Coronary artery (tissue), 2 donors: ENCODE measurements around the gene BID.

ENCODE experiments used
- DNase-seq: peaks from one replicate; pipeline ENCODE4 v3.0.0-alpha.2; 2017; ENCODE audit warnings: low spot score
- H3K27ac ChIP-seq, 2 donors: fragments of 200-600 bp; sonication (generic); one replicate each; pipeline ENCODE4 v1.5.1; 2016 to 2019
- H3K4me3 ChIP-seq: fragments of 200-600 bp; sonication (generic); 2 replicates; pipeline ENCODE4 v1.5.1; 2016; ENCODE audit warnings: mild to moderate bottlenecking, moderate library complexity
- CTCF ChIP-seq: fragments of 200-600 bp; sonication (generic); IDR thresholded peaks from one replicate; pipeline ENCODE4 v1.5.1; 2019; ENCODE audit warnings: antibody characterized with exemption

The BID gene

GRCh38 chr22:17749605-17750395 is 24.5 kb downstream of the BID start:
- Histone ChIP-seq H3K4me3 (no peak overlapping the region), H3K27ac (no peak overlapping the region)
- TF ChIP-seq CTCF, result no peak
- DNase-seq, result no peak

- no peak for TF ChIP-seq CTCF
- H3K27ac ChIP-seq, result no peak overlapping the region
- no peak for DNase-seq
- H3K4me3 ChIP-seq, result peak overlapping the region; percentile 47
Observed at GRCh38 chr22:17748555-17749353, 25.5 kb downstream of the BID start.

GRCh38 chr22:17746916-17747315 is 27.4 kb downstream of the BID start:
- no peak for DNase-seq
- TF ChIP-seq CTCF, result no peak
- Histone ChIP-seq H3K27ac (no peak overlapping the region), H3K4me3 (no peak overlapping the region)

- no peak overlapping the region for H3K4me3 ChIP-seq
- TF ChIP-seq CTCF, result no peak
- no peak overlapping the region for H3K27ac ChIP-seq
- no peak for DNase-seq
Observed at GRCh38 chr22:17744430-17744829, 29.8 kb downstream of the BID start.

- no peak overlapping the region for H3K4me3 ChIP-seq
- DNase-seq, result no peak
Observed at GRCh38 chr22:17743661-17744411, 30.4 kb downstream of the BID start.

GRCh38 chr22:17742527-17742902 is 31.8 kb downstream of the BID start:
- no peak overlapping the region for H3K27ac ChIP-seq
- H3K4me3 ChIP-seq, result no peak overlapping the region
- peak; percentile 44 for TF ChIP-seq CTCF
- DNase-seq, result no peak

More at GRCh38 chr22:17743661-17744411, 30.4 kb downstream of the BID start:
- no peak for TF ChIP-seq CTCF
- no peak overlapping the region for H3K27ac ChIP-seq
